HFFc6 (cell line): ENCODE results near the gene GRM4. TPM values are rescaled to one million over a fixed set of nuclear protein-coding genes. Genes with fewer than 3 reads are reported as not detected.

Experiments used
- DNase-seq: peaks from one replicate; pipeline ENCODE4 v3.0.0-alpha.2; 2018
- H3K27ac Mint-ChIP-seq: 2 replicates; pipeline ENCODE4 v1.8.0; 2020; ENCODE audit warnings: mild to moderate bottlenecking, mixed read lengths
- H3K27me3 Mint-ChIP-seq: 2 replicates; pipeline ENCODE4 v1.8.0; 2021; ENCODE audit warnings: mild to moderate bottlenecking, moderate library complexity, mixed read lengths; ENCODE audit not compliant: insufficient read depth
- H3K36me3 Mint-ChIP-seq: 2 replicates; pipeline ENCODE4 v1.8.0; 2021; ENCODE audit warnings: low read depth, mixed read lengths
- H3K4me1 Mint-ChIP-seq: 2 replicates; pipeline ENCODE4 v1.8.0; 2020; ENCODE audit warnings: low read depth, mixed read lengths
- H3K4me3 Mint-ChIP-seq: 2 replicates; pipeline ENCODE4 v1.8.0; 2020; ENCODE audit warnings: mild to moderate bottlenecking, moderate library complexity, mixed read lengths
- H3K9me3 Mint-ChIP-seq: 2 replicates; pipeline ENCODE4 v1.8.0; 2020; ENCODE audit warnings: mild to moderate bottlenecking, mixed read lengths
- total RNA-seq, 6 experiments: library from RNA; stranded (reverse); fragmentation: NEBNext Ultra II Directional; extraction: Animal tissue kit (Norgen Biotek cat#: 25700); gene quantifications; 2 replicates in 1 of 6; 3 replicates in 5 of 6; pipeline ENCODE4 v1.2.3, GENCODE V29; 2021
- TF ChIP-seq, protein P1 (sequence below): fragments of 200-600 bp; sonication (generic); IDR thresholded peaks from 2 replicates; pipeline ENCODE4 v1.5.0; 2021; ENCODE audit warnings: antibody characterized with exemption, mild to moderate bottlenecking

GRM4 gene
- total RNA-seq, 6 experiments from 2014 or later, result 0.12 to 0.14 TPM; not detected in 4

DNA sequence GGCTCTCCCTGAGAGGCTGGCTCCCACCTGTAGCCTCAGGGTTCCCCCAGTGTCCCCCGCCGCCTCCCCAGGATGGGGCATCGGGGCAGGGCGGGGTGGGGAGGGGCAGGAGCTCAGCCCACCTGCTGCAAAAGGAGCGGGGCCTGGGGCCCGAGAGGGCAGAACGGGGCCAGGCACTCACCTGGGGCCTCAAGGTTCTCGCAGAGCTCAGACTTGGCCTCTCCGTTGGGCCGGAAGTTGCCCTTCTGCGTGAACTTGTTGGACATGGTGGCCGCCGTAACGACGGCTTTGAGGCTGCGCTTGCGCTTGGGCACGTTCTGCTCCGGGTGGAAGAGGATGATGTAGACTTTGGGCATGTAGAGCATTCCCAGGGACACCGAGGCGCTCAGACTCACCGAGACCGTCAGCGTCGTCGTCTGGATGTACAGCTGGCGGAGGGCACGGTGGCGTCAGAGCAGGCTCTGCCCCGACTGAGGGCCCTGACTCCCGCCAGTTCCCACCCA, 117.9 kb downstream of the GRM4 start:
- H3K36me3 Mint-ChIP-seq, result no peaks in the 10 kb centered on the region
- H3K4me1 Mint-ChIP-seq, result no peaks in the 10 kb centered on the region
- TF ChIP-seq, protein P1, sequence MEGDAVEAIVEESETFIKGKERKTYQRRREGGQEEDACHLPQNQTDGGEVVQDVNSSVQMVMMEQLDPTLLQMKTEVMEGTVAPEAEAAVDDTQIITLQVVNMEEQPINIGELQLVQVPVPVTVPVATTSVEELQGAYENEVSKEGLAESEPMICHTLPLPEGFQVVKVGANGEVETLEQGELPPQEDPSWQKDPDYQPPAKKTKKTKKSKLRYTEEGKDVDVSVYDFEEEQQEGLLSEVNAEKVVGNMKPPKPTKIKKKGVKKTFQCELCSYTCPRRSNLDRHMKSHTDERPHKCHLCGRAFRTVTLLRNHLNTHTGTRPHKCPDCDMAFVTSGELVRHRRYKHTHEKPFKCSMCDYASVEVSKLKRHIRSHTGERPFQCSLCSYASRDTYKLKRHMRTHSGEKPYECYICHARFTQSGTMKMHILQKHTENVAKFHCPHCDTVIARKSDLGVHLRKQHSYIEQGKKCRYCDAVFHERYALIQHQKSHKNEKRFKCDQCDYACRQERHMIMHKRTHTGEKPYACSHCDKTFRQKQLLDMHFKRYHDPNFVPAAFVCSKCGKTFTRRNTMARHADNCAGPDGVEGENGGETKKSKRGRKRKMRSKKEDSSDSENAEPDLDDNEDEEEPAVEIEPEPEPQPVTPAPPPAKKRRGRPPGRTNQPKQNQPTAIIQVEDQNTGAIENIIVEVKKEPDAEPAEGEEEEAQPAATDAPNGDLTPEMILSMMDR, result peak; percentile 36
- H3K27me3 Mint-ChIP-seq, result peaks cover 32% of the 10 kb centered on the region
- no peak for DNase-seq
- no peak overlapping the region for H3K27ac Mint-ChIP-seq
- no peaks in the 10 kb centered on the region for H3K9me3 Mint-ChIP-seq
- H3K4me3 Mint-ChIP-seq, result no peak overlapping the region

DNA sequence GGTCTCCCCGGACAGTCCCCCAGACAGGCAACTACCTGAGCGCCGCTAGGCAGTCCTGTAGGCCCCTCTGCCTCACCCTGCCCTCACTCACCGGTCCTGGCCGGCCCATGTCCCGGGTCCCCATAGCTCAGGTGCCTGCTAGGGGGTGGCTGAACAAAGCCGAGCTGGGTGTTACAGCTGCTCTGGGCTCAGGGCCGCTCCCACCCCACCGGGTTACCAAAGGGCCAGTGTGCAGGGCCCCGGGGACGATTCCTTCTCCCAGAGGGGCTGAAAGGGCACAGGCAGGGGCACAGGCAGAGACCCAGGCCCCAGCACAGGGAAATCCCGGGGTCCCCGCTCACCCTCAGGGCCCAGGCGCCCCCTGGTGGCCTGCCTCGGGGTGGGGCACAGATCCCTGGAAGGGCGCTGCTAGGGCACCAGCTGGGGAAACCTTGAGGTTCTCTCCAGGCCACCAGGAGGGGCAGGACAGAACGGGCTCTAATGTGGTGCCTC, 118.4 kb downstream of the GRM4 start:
- peak; percentile 31 for DNase-seq
- H3K27me3 Mint-ChIP-seq, result peaks cover 36% of the 10 kb centered on the region
- H3K4me3 Mint-ChIP-seq, result no peak overlapping the region
- H3K27ac Mint-ChIP-seq, result no peak overlapping the region
- H3K36me3 Mint-ChIP-seq, result no peaks in the 10 kb centered on the region
- H3K4me1 Mint-ChIP-seq, result no peaks in the 10 kb centered on the region
- no peaks in the 10 kb centered on the region for H3K9me3 Mint-ChIP-seq
- TF ChIP-seq, protein P1, result peak; percentile 98

DNA sequence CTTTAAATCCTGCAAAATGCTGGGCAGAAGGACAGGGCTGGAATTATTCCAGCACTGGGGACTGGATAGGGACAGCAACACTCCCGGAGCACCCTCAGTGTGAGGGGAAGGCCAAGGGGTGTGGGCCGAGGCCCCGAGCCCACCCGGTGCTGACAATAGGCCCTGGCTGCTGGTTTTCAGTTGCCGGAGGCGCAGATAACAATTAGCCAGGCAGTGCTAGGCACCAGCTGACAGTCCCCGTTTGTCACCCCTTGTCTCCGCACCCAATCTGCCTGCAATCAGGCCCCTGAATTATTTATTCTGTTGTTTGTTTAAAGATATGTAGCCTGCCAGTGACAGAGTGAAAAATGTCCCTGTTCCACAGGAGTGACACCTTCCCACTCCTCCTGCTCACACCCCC, 120.0 kb downstream of the GRM4 start:
- Mint-ChIP-seq H3K4me1 (no peaks in the 10 kb centered on the region), H3K4me3 (no peak overlapping the region), H3K36me3 (no peaks in the 10 kb centered on the region), H3K9me3 (no peaks in the 10 kb centered on the region), H3K27me3 (peaks cover 37% of the 10 kb centered on the region), H3K27ac (no peak overlapping the region)
- DNase-seq, result no peak
- TF ChIP-seq, protein P1, result no peak

DNA sequence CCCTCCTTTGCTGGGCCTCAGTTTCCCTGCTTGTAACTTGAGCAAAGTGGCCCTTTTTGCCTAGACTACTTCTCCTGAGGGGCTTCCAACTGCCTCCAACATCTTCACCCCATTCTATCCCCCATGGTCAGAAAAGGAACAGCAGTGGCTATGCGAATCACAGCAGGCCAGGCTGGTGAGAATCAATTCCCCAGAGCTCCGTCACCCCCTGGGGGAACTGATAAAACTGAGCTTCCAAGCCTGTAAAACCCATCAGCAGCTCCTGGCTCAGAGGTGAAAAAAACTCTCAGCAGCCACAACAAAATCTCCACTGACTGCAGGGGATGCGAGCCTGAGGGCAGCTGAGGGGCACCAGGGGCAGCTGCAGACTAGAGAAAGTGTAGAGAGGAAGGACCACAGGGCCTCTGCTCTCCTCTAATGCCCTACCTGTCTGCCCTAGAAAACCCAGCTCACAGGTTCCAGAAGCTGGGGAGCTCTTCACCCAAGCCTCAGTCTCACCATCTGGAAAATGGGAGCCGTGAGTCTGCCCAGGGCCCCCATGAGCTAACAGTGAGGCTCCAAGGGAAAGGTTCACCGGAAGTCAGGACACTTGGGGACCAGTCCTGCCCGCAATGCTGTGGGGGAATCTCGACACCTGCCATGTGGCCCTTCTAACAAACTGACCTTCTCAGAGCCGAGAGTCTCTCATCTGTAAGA, 120.6 kb downstream of the GRM4 start:
- Mint-ChIP-seq H3K36me3 (no peaks in the 10 kb centered on the region), H3K9me3 (no peaks in the 10 kb centered on the region), H3K4me3 (no peak overlapping the region), H3K4me1 (no peaks in the 10 kb centered on the region), H3K27ac (no peak overlapping the region), H3K27me3 (peaks cover 38% of the 10 kb centered on the region)
- TF ChIP-seq, protein P1, result no peak
- no peak for DNase-seq

DNA sequence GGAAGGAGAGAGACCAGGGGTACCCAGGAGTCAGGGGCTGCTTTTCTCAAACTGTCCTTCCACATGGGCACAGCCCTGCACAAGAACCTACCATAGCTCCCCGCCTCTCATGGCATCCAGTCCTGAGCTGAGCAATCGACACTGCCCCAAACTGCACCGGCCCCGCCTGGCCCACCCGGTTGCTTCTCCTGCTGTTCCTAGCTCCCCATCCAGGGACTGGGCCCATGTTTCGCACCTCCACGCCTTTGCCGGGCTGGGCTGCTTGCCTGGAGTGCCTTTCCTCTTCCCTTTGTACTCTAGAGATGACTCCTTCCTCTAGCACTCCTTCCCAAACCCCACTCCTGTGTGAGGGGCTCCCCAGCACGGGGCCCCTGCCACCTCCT, 123.0 kb downstream of the GRM4 start:
- no peak overlapping the region for H3K27ac Mint-ChIP-seq
- DNase-seq, result no peak

More for the DNA sequence above, 123.0 kb downstream of the GRM4 start:
- H3K4me1 Mint-ChIP-seq, result no peaks in the 10 kb centered on the region
- no peaks in the 10 kb centered on the region for H3K9me3 Mint-ChIP-seq
- no peak overlapping the region for H3K4me3 Mint-ChIP-seq
- TF ChIP-seq, protein P1, result no peak
- H3K36me3 Mint-ChIP-seq, result no peaks in the 10 kb centered on the region
- H3K27me3 Mint-ChIP-seq, result peaks cover 35% of the 10 kb centered on the region
